Brain microvascular endothelial cell (primary cell): ENCODE measurements around the gene MYO1B.

Source experiments
- DNase-seq: peaks from one replicate; pipeline ENCODE4 v3.0.0-alpha.2; 2020
- H3K27ac ChIP-seq: fragments of 250-450 bp; sonication (Bioruptor Pico); 2 replicates; pipeline ENCODE4 v1.5.1; 2020; ENCODE audit warnings: mild to moderate bottlenecking, moderate library complexity
- H3K27me3 ChIP-seq: fragments of 250-450 bp; sonication (Bioruptor Pico); replicated peaks from 2 replicates; pipeline ENCODE4 v1.5.1; 2020; ENCODE audit warnings: mild to moderate bottlenecking
- H3K36me3 ChIP-seq: fragments of 250-450 bp; sonication (Bioruptor Pico); replicated peaks from 2 replicates; pipeline ENCODE4 v1.5.1; 2020; ENCODE audit warnings: mild to moderate bottlenecking
- H3K4me3 ChIP-seq: 2 replicates; pipeline ENCODE4 v1.5.1; 2011; ENCODE audit warnings: low read depth, mild to moderate bottlenecking, control low read depth, low read length, moderate library complexity
- in situ Hi-C: cut with HindIII; loops from 2 replicates; pipeline ENCODE4 v1.10.0; 2017; ENCODE audit warnings: low sequenced_read_pairs, low pct_ligation_motif_present
- TF ChIP-seq, protein P1 (sequence below): IDR thresholded peaks from 2 replicates; pipeline ENCODE4 v1.5.1; 2011; ENCODE audit warnings: low read depth, mild to moderate bottlenecking, moderate library complexity, low read length, control low read depth, inconsistent platforms; ENCODE audit errors: missing control alignments

MYO1B gene

DNA sequence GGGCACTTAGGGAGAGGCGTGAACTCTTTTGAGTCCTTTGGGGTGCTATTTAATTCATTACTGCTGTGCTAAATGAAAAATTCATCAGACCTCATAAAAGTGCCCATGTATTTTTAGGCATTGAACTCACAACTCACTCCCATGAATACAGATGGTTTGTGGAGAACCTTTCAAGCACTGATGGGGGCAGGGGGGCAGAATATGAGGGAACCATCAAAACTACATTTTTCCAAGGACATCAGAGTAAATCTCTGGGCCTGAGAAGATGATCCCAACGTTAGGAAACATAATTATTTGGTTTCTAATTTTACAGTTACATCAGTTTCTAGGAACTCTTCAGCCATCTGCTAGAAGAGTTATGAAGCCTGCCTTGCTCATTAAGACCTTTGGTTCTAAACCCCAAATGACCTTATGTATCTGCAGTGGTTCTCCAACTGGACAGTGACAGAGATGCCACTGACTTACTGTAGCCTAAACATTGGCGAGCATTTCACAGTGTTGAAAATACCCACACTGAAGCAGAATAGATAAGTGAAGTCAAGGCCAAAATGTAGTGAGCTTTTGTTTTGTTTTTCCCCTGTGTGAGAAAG lies 90.8 kb downstream of the MYO1B start:
- in situ Hi-C loops: no loop called here
- H3K36me3 ChIP-seq: peaks cover 3% of the 10 kb centered on the region
- no peak overlapping the region for H3K4me3 ChIP-seq
- no peak for DNase-seq
- H3K27ac ChIP-seq: no peak overlapping the region
- TF ChIP-seq, protein P1, sequence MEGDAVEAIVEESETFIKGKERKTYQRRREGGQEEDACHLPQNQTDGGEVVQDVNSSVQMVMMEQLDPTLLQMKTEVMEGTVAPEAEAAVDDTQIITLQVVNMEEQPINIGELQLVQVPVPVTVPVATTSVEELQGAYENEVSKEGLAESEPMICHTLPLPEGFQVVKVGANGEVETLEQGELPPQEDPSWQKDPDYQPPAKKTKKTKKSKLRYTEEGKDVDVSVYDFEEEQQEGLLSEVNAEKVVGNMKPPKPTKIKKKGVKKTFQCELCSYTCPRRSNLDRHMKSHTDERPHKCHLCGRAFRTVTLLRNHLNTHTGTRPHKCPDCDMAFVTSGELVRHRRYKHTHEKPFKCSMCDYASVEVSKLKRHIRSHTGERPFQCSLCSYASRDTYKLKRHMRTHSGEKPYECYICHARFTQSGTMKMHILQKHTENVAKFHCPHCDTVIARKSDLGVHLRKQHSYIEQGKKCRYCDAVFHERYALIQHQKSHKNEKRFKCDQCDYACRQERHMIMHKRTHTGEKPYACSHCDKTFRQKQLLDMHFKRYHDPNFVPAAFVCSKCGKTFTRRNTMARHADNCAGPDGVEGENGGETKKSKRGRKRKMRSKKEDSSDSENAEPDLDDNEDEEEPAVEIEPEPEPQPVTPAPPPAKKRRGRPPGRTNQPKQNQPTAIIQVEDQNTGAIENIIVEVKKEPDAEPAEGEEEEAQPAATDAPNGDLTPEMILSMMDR: no peak
- H3K27me3 ChIP-seq: no peaks in the 10 kb centered on the region

DNA sequence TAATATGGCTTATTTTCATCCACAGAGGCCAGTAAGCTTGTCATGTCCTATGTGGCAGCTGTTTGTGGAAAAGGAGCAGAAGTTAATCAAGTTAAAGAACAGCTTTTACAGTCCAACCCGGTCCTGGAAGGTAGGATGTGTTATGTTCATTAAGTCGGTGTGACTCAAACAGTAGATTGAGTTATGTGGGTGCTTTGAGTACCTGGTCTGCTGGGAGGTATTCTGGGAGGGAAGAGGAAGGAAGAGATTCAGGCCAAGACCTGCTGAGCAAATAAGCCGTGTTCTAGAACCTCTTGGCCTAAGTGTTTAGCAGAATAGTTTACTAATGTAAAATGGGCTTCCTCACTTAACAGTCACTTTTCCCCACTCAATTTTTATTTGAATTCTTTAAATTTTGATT lies 96.2 kb downstream of the MYO1B start:
- TF ChIP-seq, protein P1: no peak
- DNase-seq: no peak
- in situ Hi-C loops: no loop called here
- H3K27ac ChIP-seq: no peak overlapping the region
- no peak overlapping the region for H3K4me3 ChIP-seq
- H3K27me3 ChIP-seq: no peaks in the 10 kb centered on the region
- H3K36me3 ChIP-seq: peaks cover 2% of the 10 kb centered on the region

DNA sequence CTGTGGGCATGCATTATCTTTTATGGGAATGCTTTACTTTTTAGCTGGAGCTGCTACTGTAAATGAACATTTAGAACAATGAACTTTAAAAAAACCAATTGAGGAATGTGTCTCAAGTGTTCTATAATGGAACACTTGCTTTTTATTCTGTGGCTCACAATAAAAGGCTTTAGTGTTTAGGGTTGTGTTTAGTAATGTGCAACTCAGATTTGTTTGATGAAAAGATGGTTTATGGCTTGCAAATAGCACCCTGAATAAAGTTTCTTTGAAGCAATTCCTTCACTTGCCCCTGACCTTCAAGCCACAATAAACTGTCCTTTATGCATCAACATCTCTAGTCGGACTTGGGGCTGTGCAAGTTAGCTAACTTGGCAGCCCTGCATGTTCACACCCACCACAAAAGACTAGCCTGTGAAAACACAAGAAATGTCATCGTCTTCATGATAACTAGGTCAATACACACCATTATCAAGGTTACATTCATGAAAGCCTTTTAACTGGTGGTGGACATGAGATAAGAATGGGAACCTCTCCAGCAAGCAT lies 98.7 kb downstream of the MYO1B start:
- TF ChIP-seq, protein P1: no peak
- no peak overlapping the region for H3K4me3 ChIP-seq
- in situ Hi-C loops: no loop called here
- no peak for DNase-seq
- H3K36me3 ChIP-seq: peaks cover 2% of the 10 kb centered on the region
- H3K27ac ChIP-seq: no peak overlapping the region
- no peaks in the 10 kb centered on the region for H3K27me3 ChIP-seq

DNA sequence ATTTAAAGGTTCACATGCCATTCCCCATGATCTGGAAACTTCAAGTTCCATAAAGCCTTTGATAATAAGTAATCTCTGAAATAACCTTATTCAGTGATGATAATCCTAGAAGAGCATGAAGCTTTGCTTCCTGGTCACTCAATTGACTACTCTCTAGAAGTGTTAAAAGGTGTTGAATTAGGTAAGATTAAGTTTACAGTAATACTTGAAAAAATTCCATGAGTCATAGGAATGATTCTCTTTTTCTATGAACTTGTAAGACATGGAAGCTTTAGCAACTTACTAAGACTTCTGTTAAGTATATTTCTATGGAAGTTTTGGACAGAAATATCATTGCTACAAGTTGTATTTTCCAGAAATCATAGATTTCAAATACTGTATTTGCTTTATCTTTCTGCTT lies 100.6 kb downstream of the MYO1B start:
- TF ChIP-seq, protein P1: no peak
- no peak overlapping the region for H3K4me3 ChIP-seq
- no peak overlapping the region for H3K27ac ChIP-seq
- no peaks in the 10 kb centered on the region for H3K27me3 ChIP-seq
- in situ Hi-C loops: no loop called here
- peaks cover 2% of the 10 kb centered on the region for H3K36me3 ChIP-seq
- no peak for DNase-seq

DNA sequence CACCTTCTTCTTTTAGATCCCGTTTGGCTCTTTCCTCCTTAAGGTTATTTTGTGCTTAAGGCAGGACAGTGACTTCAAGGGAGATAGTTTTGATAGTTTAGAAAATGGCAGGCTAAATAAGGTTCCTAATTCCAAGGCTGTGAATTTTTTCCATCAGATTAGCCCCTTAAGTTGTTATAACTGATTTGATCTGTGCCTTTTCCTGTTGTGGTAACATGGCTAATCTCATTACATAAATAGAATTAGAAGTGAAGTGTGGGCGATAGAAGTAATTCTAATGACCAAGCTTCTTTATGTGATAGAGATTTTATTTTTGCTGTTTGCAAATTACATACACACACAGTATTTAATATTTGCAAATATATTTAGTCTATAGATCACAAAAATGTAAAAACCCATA lies 102.0 kb downstream of the MYO1B start:
- no peak for DNase-seq
- in situ Hi-C loops: no loop called here
- TF ChIP-seq, protein P1: no peak
- Histone ChIP-seq H3K4me3 (no peak overlapping the region), H3K27me3 (no peaks in the 10 kb centered on the region), H3K27ac (no peak overlapping the region), H3K36me3 (no peaks in the 10 kb centered on the region)

DNA sequence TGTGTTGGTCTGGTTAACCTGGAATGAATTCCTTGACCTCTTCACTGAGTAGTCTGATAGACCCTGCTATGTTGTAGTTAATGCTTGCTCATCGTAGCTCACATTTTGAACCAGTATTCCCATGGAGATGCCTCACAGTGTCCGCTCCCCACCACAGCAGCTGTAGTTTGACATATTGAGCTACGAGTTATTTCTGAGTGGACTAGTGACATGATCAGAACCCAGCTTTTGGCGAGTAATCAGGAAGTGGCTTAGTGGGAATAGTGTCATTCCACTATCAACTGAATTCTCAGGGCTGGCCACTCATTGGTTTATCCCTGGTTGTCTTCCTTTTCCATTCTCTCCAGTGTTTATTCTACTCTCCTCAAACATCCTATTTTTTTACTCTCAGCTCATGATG lies 102.7 kb downstream of the MYO1B start:
- no peak overlapping the region for H3K4me3 ChIP-seq
- peak; percentile 57 for DNase-seq
- TF ChIP-seq, protein P1: no peak
- in situ Hi-C loops: no loop called here
- no peaks in the 10 kb centered on the region for H3K27me3 ChIP-seq
- no peaks in the 10 kb centered on the region for H3K36me3 ChIP-seq
- no peak overlapping the region for H3K27ac ChIP-seq
